Motor neuron (in vitro differentiated cells): Measurements from ENCODE around the gene RPL28. TPM values are rescaled to one million over a fixed set of nuclear protein-coding genes. Genes with fewer than 3 reads are reported as not detected.
"Not testable (repeated sequence)": the region's sequence is repeated elsewhere in the genome, so short reads cannot be mapped to it uniquely, and the experiment has no call there.

Source experiments
- ATAC-seq, 8 experiments: fragments of 200-7000 bp; cut with Tn5 transposase; replicated peaks in 6 of 8; 2 replicates each; pipeline ENCODE4 v1.8.0; 2021; ENCODE audit warnings: mild to moderate bottlenecking in 8 of 8, moderate library complexity in 8 of 8
- H3K27ac ChIP-seq, 2 donors: fragments of 250-450 bp; sonication (Bioruptor Pico); 2 replicates each; pipeline ENCODE4 v1.9.0; 2021; ENCODE audit warnings: antibody characterized with exemption in 2 of 2, mild to moderate bottlenecking in 2 of 2, moderate library complexity in 1 of 2
- H3K4me1 ChIP-seq, 2 donors: fragments of 250-450 bp; sonication (Bioruptor Pico); replicated peaks in 1 of 2; 2 replicates each; pipeline ENCODE4 v1.6.1; 2021; ENCODE audit warnings: antibody characterized with exemption in 2 of 2, mild to moderate bottlenecking in 2 of 2, moderate library complexity in 1 of 2
- H3K4me3 ChIP-seq, 5 donors: fragments of 250-450 bp; sonication (Bioruptor Pico); 2 replicates each; pipeline ENCODE4 v1.9.0; 2021; ENCODE audit warnings: antibody characterized with exemption in 5 of 5, mild to moderate bottlenecking in 5 of 5, moderate library complexity in 4 of 5
- WGBS, 10 experiments: fragments of 450-650 bp; shearing (Covaris generic); methylation state at CpG; one replicate each; pipeline ENCODE4 v1.0.0; 2022; 5-methylcytosine and 5-hydroxymethylcytosine counted together
- in situ Hi-C, 9 experiments: fragments of 400-800 bp; cut with MboI; loops; one replicate each; pipeline ENCODE4 v1.15.0; 2021; ENCODE audit warnings: low sequenced_read_pairs in 9 of 9, low pct_unique_long_range_greater_than_20kb in 2 of 9; ENCODE audit not compliant: unreplicated experiment in 9 of 9
- total RNA-seq, 8 experiments: library from RNA; unstranded; fragments of 300-600 nt; gene quantifications; 2 replicates each; pipeline versions ENCODE4 v1.2.3 to v1.2.4, GENCODE V29; 2022

Gene RPL28
- total RNA-seq, 8 experiments from 2014 or later, result 362 to 1,444 (median 673) TPM

DNA sequence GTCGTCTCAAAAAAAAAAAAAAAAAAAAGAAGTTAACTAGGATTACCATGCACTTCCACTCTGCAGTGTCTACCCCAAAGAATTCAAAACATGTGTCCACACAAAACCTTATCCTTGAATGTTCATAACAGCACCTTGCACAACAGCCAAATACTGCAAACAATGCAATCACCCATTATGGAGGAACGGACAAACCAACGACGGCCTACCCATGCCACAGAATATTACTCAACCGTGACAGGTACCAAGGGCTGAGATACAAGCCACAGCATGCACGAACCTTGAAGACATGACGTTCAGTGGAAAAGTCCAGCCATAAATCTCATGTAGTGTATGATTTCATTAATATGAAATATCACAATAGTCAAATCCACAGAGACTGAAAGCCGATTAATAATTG, 60.3 kb downstream of the RPL28 start:
- no peak overlapping the region for H3K4me3 ChIP-seq
- 0 to 100% (median 56%) methylated on average over 1 to 8 of the region's 8 CpGs; no CpG with 5 or more reads in 2 of the 10 experiments for WGBS, 10 experiments
- no peak overlapping the region for H3K27ac ChIP-seq
- in situ Hi-C loops, result loop anchor here in 1 of 9 experiments (25.0 kb wide), 1 partner anchor 309 kb away; the partner anchor contains the start of gene TNNT1
- ATAC-seq, result no peak
- H3K4me1 ChIP-seq, result peaks cover 33 to 43% of the 10 kb centered on the region in 2 donors

DNA sequence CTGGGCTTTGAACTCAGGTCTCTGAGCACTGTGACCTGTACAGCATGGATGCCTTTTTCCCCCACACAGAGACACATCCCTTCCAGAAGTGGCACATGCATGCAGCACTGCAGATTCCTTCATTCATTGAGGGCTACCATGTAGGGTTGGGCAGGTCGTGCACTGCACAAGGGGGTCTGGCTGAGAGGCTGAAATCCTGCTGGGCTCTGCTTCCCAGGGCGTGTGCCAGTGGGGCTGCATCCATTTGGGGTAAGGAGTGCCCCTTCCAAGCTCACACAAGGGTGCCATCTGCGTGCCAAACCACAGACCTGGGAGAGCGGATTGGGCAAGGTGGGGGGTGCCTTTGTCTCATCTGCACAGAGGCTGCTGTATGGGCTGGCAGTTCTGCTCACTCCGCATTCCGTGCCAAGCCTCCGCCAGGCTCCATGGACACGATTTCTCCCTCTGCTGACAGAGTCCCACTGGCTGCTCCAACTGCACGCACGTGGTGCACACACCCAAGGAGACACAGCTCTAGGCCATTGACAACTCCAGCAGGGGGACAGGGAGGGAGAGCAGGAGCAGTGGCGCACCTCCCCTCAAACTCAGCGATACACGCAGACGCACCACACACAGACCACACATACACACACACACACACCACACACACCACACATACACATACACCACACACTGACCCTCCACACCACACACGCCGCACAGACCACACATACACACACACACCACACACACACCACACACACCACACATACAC, 61.9 kb downstream of the RPL28 start:
- Histone ChIP-seq H3K4me1 (peaks cover 19 to 28% of the 10 kb centered on the region in 2 donors), H3K4me3 (no peak overlapping the region), H3K27ac (no peak overlapping the region)
- peak; percentile 6 to 77 (median 56) for ATAC-seq
- in situ Hi-C loops, result loop anchor here in 1 of 9 experiments (25.0 kb wide), 1 partner anchor 310 kb away; the partner anchor contains the start of gene TNNT1
- WGBS, 10 experiments, result 0 to 35% (median 9%) methylated on average over 1 to 6 of the region's 16 CpGs; no CpG with 5 or more reads in 4 of the 10 experiments

DNA sequence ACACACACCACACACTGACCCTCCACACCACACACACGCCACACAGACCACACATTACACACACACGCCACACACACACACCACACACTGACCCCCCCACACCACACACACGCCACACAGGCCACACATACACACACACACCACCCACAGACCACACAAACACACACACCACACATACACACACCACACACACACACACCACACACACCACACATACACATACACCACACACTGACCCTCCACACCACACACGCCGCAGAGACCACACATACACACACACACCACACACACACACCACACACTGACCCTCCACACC, 62.4 kb downstream of the RPL28 start:
- WGBS, 10 experiments, result 20 to 60% methylated on average over 1 to 3 of the region's 5 CpGs; no CpG with 5 or more reads in 8 of the 10 experiments
- not testable (repeated sequence) for H3K27ac ChIP-seq, H3K4me3 ChIP-seq, ATAC-seq
- in situ Hi-C loops, result loop anchor here in 1 of 9 experiments (25.0 kb wide), 1 partner anchor 311 kb away; the partner anchor contains the start of gene TNNT1
- H3K4me1 ChIP-seq, result peaks cover 19 to 24% of the 10 kb centered on the region in 2 donors

DNA sequence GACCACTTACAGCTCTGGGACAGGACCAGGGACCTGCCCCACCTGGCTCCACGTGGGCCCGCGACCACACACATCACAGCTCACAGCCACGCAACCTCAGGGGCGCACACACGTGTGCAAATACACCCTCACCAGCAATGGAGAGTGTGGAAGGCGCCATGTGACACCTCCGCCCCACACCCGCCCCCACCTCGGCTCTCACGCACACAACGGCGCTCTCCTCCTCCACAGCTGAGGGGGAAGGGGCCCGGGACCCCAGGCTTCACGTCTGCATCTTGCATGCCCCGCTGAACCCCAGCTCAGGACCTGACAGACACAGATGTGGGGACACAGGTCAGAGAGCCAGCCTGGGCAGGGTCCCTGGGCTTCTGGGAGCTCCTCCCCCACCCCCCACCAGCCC, 63.7 kb downstream of the RPL28 start:
- peak overlapping the region in 2 of 5 donors; percentile 13 to 20 for H3K4me3 ChIP-seq
- H3K4me1 ChIP-seq, result peaks cover 18 to 20% of the 10 kb centered on the region in 2 donors
- no peak overlapping the region for H3K27ac ChIP-seq
- ATAC-seq, result no peak
- 27 to 43% methylated on average over 3 to 7 of the region's 16 CpGs; no CpG with 5 or more reads in 8 of the 10 experiments for WGBS, 10 experiments
- in situ Hi-C loops, result loop anchor here in 1 of 9 experiments (25.0 kb wide), 1 partner anchor 312 kb away; the partner anchor contains the start of gene TNNT1

DNA sequence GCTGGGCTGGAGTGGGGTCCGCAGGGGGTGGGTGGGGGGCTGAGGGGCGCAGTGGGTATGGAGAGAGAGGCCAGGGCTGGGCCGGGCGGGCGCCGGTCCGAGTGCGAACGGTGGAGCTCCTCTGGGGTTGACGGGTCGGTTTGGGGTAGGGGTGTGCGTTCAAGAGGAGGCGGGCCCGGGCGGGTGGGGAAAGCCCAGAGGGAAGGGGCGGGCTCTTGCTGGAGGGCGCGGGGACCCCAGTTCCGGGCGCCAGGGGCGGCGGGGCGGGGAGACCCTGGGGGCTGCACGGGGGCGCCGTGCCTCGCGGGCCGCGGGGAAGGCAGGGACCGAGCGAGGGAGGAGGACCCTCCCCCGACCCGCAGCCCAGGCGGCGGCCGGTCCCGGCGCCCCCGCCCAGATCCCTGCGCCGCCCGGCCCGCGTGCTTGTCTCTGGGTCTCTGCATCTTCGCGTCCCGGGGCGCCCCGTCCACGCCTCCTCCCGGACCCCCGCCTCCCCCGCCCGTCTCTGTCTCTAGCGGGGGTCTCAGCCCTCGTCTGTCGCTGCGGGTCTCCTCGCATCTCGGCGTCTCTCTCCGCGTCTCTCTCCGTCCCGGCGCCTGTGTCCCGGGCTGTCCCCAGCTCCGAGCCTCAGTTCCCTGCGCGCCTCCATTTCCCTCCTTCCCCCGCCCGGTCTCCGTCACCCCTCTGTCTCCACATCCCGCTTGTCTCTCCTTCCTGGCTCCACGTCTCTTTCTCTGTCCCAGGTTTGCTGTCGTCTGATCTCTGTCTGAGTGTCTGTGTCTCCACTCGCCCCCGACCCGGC, 65.6 kb downstream of the RPL28 start:
- peak overlapping the region in 1 of 2 donors; percentile 57 for H3K27ac ChIP-seq
- WGBS, 10 experiments, result no CpG with 5 or more reads among the region's 80 CpGs
- H3K4me1 ChIP-seq, result peaks cover 12 to 16% of the 10 kb centered on the region in 2 donors
- in situ Hi-C loops, result no loop called here
- ATAC-seq, result peak in 7 of 8 experiments; percentile 5 to 30 (median 14)
- H3K4me3 ChIP-seq, result peak overlapping the region; percentile 53 to 87 (median 59)

DNA sequence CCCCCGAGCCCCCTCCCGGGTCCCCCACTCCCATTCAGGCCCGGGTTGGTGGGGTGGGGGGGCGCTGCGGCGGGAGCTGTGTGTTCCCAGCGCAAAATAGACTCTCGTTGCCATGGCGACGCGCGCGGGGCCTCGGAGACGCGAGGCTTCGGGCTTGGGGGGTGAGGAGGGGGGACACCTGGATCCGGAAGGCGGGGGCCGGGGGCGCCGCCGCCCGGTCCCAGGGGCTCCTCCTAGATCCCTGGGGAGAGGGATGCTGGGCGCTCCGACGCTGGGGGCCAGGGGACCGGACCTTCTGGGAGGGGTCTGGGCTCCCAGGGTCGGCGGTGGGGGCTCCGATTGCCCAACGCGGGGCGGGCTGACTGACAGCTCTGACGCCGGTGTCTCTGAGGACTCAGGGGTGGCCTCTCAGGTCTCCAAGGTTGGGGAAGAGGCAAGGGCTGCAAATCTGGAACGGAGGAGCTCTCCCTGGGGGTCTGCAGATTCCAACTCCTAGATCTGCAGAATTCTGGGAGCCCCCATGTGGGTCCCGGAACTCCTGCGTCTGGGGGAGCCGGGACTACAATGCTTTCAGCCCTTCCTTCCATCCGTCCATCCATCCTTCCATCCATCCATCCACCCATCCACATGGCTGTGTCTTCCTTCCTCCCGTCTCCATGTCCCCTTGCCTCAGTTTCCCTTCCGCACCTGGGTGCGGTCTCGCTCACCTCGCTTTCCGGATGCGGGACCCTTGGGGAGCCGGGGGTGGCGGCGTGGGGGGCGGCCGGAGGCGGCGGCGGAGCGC, 66.4 kb downstream of the RPL28 start:
- Histone ChIP-seq H3K27ac (peak overlapping the region; percentile 59 to 82), H3K4me1 (peaks cover 12 to 16% of the 10 kb centered on the region in 2 donors), H3K4me3 (peak overlapping the region; percentile 53 to 87 (median 59))
- ATAC-seq, result peak in 5 of 8 experiments; percentile 21 to 52 (median 50)
- in situ Hi-C loops, result no loop called here
- WGBS, 10 experiments, result 0% methylated on average over 1 to 2 of the region's 57 CpGs; no CpG with 5 or more reads in 8 of the 10 experiments

Other genes with a start within 250 kb of the RPL28 start
- gene TNNT1, start 236.7 kb upstream of the RPL28 start, total RNA-seq, result 10 to 100 TPM in 2 of 8 experiments, 1 to 10 TPM in 6; 1.2 to 36.8 (median 3.9) TPM
- 1 to 10 TPM in 7 of 8 experiments, not detected in 1; 2.9 to 8.5 (median 3.2) TPM for gene TNNI3, start 228.2 kb upstream of the RPL28 start, total RNA-seq
- gene DNAAF3, start 219.3 kb upstream of the RPL28 start, total RNA-seq, result 1 to 10 TPM in 6 of 8 experiments, under 1 TPM in 2; 0.41 to 7.2 (median 1.4) TPM
- 10 to 100 TPM in 4 of 8 experiments, 1 to 10 TPM in 4; 1.1 to 19.3 (median 8.7) TPM for gene SYT5, start 205.6 kb upstream of the RPL28 start, total RNA-seq
- 10 to 100 TPM in 6 of 8 experiments, 1 to 10 TPM in 2; 4.0 to 59.0 (median 18.1) TPM for gene PTPRH, start 176.4 kb upstream of the RPL28 start, total RNA-seq
- gene TMEM86B, start 157.2 kb upstream of the RPL28 start, total RNA-seq, result 1 to 10 TPM in 7 of 8 experiments, under 1 TPM in 1; 0.81 to 3.1 (median 2.2) TPM
- 10 to 100 TPM; 18.3 to 77.0 (median 26.7) TPM for gene PPP6R1, start 126.9 kb upstream of the RPL28 start, total RNA-seq
- gene HSPBP1, start 105.8 kb upstream of the RPL28 start, total RNA-seq, result 10 to 100 TPM; 20.6 to 37.3 (median 24.5) TPM
- gene BRSK1, start 101.9 kb upstream of the RPL28 start, total RNA-seq, result 100 to 1,000 TPM in 1 of 8 experiments, 10 to 100 TPM in 6, 1 to 10 TPM in 1; 1.4 to 102 (median 77.8) TPM
- gene TMEM150B, start 60.6 kb upstream of the RPL28 start, total RNA-seq, result under 1 TPM in 3 of 8 experiments, not detected in 5; 0.11 to 0.62 (median 0.33) TPM
- 10 to 100 TPM in 6 of 8 experiments, 1 to 10 TPM in 2; 8.4 to 25.1 (median 20.9) TPM for gene KMT5C, start 46.1 kb upstream of the RPL28 start, total RNA-seq
- gene COX6B2, start 31.2 kb upstream of the RPL28 start, total RNA-seq, result 10 to 100 TPM in 1 of 8 experiments, 1 to 10 TPM in 4, under 1 TPM in 3; 0.55 to 15.3 (median 1.2) TPM
- under 1 TPM in 6 of 8 experiments, not detected in 2; 0.05 to 0.71 (median 0.14) TPM for gene GARIN5B, start 22.7 kb upstream of the RPL28 start, total RNA-seq
- 1 to 10 TPM in 2 of 8 experiments, under 1 TPM in 6; 0.10 to 2.4 (median 0.43) TPM for gene IL11, start 15.5 kb upstream of the RPL28 start, total RNA-seq
- 1 to 10 TPM in 1 of 8 experiments, under 1 TPM in 2, not detected in 5; 0.46 to 8.4 (median 0.58) TPM for gene TMEM190, start 9.1 kb upstream of the RPL28 start, total RNA-seq
- under 1 TPM in 3 of 8 experiments, not detected in 5; 0.23 to 0.40 (median 0.25) TPM for gene TMEM238, start 1.6 kb upstream of the RPL28 start, total RNA-seq
- gene UBE2S, start 21.9 kb downstream of the RPL28 start, total RNA-seq, result 10 to 100 TPM; 21.5 to 86.6 (median 37.8) TPM
- gene SHISA7, start 57.4 kb downstream of the RPL28 start, total RNA-seq, result 1 to 10 TPM in 5 of 8 experiments, under 1 TPM in 3; 0.10 to 3.4 (median 1.5) TPM
- gene ISOC2, start 75.7 kb downstream of the RPL28 start, total RNA-seq, result 10 to 100 TPM; 35.4 to 82.0 (median 59.1) TPM
- gene C19orf85, start 78.8 kb downstream of the RPL28 start, total RNA-seq, result 1 to 10 TPM in 2 of 8 experiments, under 1 TPM in 5, not detected in 1; 0.05 to 1.3 (median 0.72) TPM
- 1 to 10 TPM; 1.1 to 5.6 (median 3.6) TPM for gene ZNF628, start 90.7 kb downstream of the RPL28 start, total RNA-seq
- gene NAT14, start 99.3 kb downstream of the RPL28 start, total RNA-seq, result 10 to 100 TPM; 10.9 to 62.6 (median 48.2) TPM
- 1 to 10 TPM in 3 of 8 experiments, under 1 TPM in 5; 0.27 to 3.0 (median 0.63) TPM for gene SSC5D, start 102.5 kb downstream of the RPL28 start, total RNA-seq
- under 1 TPM in 1 of 8 experiments, not detected in 7; 0.18 TPM for gene SBK2, start 151.2 kb downstream of the RPL28 start, total RNA-seq
- 1 to 10 TPM in 1 of 8 experiments, under 1 TPM in 4, not detected in 3; 0.14 to 1.1 (median 0.31) TPM for gene SBK3, start 159.6 kb downstream of the RPL28 start, total RNA-seq
- 1 to 10 TPM; 3.4 to 9.4 (median 5.0) TPM for gene ZNF579, start 194.9 kb downstream of the RPL28 start, total RNA-seq
- gene FIZ1, start 213.6 kb downstream of the RPL28 start, total RNA-seq, result 10 to 100 TPM in 2 of 8 experiments, 1 to 10 TPM in 6; 5.0 to 11.6 (median 8.3) TPM
- gene ZNF524, start 214.4 kb downstream of the RPL28 start, total RNA-seq, result 10 to 100 TPM in 1 of 8 experiments, 1 to 10 TPM in 7; 3.7 to 12.3 (median 5.4) TPM
- gene ZNF865, start 219.7 kb downstream of the RPL28 start, total RNA-seq, result 1 to 10 TPM in 7 of 8 experiments, under 1 TPM in 1; 0.87 to 6.9 (median 3.5) TPM
- gene ZNF784, start 238.6 kb downstream of the RPL28 start, total RNA-seq, result 1 to 10 TPM; 1.6 to 8.2 (median 4.1) TPM